Panc1 (cell line): ENCODE measurements around the gene CHST4. TPM values are rescaled to one million over a fixed set of nuclear protein-coding genes. Genes with fewer than 3 reads are reported as not detected.

Experiments
- ATAC-seq: fragments of 200-7000 bp; cut with Tn5 transposase; 2 replicates; pipeline ENCODE4 v1.9.1; 2020; ENCODE audit warnings: mild to moderate bottlenecking, moderate library complexity
- BruUV-seq: library from RNA; stranded (reverse); fragments of 400-500 nt; replicated peaks from 2 replicates; lab custom pipeline; 2021; lab: Mats Ljungman, UMichigan
- CTCF ChIA-PET: fragments of 300-600 bp; sonication (Branson Sonifier 250); formaldehyde crosslinking; loops from one replicate; lab custom pipeline; 2022; ENCODE audit warnings: antibody characterized with exemption; lab: Charles Lee
- POLR2A ChIA-PET: fragments of 300-600 bp; sonication (Branson Sonifier 250); formaldehyde crosslinking; loops from one replicate; lab custom pipeline; 2022; ENCODE audit warnings: antibody characterized with exemption; lab: Charles Lee
- DNase-seq: peaks from one replicate; pipeline ENCODE4 v3.0.0-alpha.2; 2010; ENCODE audit warnings: low read depth, low spot score
- H3K27ac ChIP-seq: 2 replicates; pipeline ENCODE4 v1.5.1; 2011; ENCODE audit warnings: mild to moderate bottlenecking, low read length, inconsistent platforms
- H3K27me3 ChIP-seq: fragments of 200-500 bp; sonication (Bioruptor generic); 2 replicates; pipeline ENCODE4 v1.6.0; 2014; ENCODE audit warnings: low read length, inconsistent platforms; ENCODE audit not compliant: control insufficient read depth, insufficient read depth
- H3K36me3 ChIP-seq: fragments of 200-500 bp; sonication (Bioruptor generic); 2 replicates; pipeline ENCODE4 v1.5.1; 2014; ENCODE audit warnings: inconsistent platforms, mild to moderate bottlenecking, low read length, moderate library complexity; ENCODE audit not compliant: control insufficient read depth, insufficient read depth
- H3K4me1 ChIP-seq: 2 replicates; pipeline ENCODE4 v1.5.1; 2011; ENCODE audit warnings: inconsistent platforms, mild to moderate bottlenecking, low read length, moderate library complexity; ENCODE audit not compliant: control insufficient read depth, insufficient read depth
- H3K4me3 ChIP-seq, 2 experiments: 2 replicates each; pipeline ENCODE4 v1.5.1; 2011 to 2012; ENCODE audit warnings: low read depth in 2 of 2, low read length in 2 of 2, mild to moderate bottlenecking in 2 of 2, inconsistent platforms in 1 of 2, moderate library complexity in 1 of 2
- H3K9me3 ChIP-seq: fragments of 200-500 bp; sonication (Bioruptor generic); 2 replicates; pipeline ENCODE4 v1.5.1; 2014; ENCODE audit warnings: low read depth, mild to moderate bottlenecking, inconsistent platforms, low read length, moderate library complexity; ENCODE audit not compliant: control insufficient read depth, insufficient read depth
- POLR2AphosphoS5 ChIP-seq: IDR thresholded peaks from 2 replicates; pipeline ENCODE4 v1.6.1; 2012; ENCODE audit warnings: mild to moderate bottlenecking, low read depth, low read length, moderate library complexity
- SIN3A ChIP-seq: IDR thresholded peaks from 2 replicates; pipeline ENCODE4 v1.6.1; 2012; ENCODE audit warnings: low read depth, mild to moderate bottlenecking, low read length, moderate library complexity, borderline replicate concordance; ENCODE audit not compliant: insufficient read depth
- TCF7L2 ChIP-seq: IDR thresholded peaks from 2 replicates; pipeline ENCODE4 v1.6.1; 2011; ENCODE audit warnings: mild to moderate bottlenecking, low read depth, low read length, inconsistent platforms
- in situ Hi-C: cut with HindIII; loops from 2 replicates; pipeline ENCODE4 v1.10.0; 2016; ENCODE audit warnings: low sequenced_read_pairs, low pct_unique_long_range_greater_than_20kb
- intact Hi-C: fragments of 100-400 bp; cut with micrococcal nuclease; formaldehyde crosslinking; loops from one replicate; pipeline ENCODE4 v1.10.0; 2022; ENCODE audit not compliant: unreplicated experiment
- total RNA-seq: library from RNA; stranded (reverse); gene quantifications from one replicate; pipeline ENCODE4 v1.2.1, GENCODE V29; 2021; ENCODE audit not compliant: unreplicated experiment
- TF ChIP-seq, protein P1 (sequence below): fragments of 450-650 bp; IDR thresholded peaks from 2 replicates; pipeline ENCODE4 v1.5.1; 2017; ENCODE audit warnings: mild to moderate bottlenecking
- TF ChIP-seq, protein P2 (sequence below), 2 experiments: IDR thresholded peaks; 2 replicates each; pipeline ENCODE4 v1.6.1; 2011 to 2012; ENCODE audit warnings: low read depth in 2 of 2, control low read depth in 1 of 2, low read length in 1 of 2, mild to moderate bottlenecking in 1 of 2, moderate library complexity in 1 of 2; ENCODE audit not compliant: insufficient read depth in 1 of 2

Gene CHST4
- total RNA-seq, 1 experiment from 2014 or later: 1.1 TPM

DNA sequence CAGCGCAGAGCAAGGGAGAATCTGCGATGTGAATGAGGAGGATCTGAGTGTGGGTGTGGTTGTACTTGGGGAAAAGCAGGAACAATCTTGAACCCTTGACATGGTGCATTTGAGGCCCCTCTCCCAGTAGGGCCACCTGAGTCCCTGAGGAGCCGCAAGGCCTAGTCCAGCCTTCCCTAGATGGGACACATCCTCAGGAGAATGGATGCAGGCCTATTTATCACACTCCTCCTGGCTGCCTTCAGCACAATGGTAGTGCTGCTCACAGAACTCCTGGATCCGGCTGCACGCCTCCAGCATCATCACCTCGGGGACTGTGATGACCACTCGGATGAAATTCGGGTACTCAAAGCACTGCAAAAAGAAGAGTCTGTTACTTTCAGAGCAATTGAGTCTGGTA is 41.7 kb downstream of the CHST4 start:
- H3K27ac ChIP-seq: no peak overlapping the region
- H3K4me3 ChIP-seq: no peak overlapping the region
- DNase-seq (no peak), ATAC-seq (no peak)
- no peaks in the 10 kb centered on the region for H3K27me3 ChIP-seq
- no TSS peak for BruUV-seq
- H3K4me1 ChIP-seq: no peaks in the 10 kb centered on the region
- in situ Hi-C loops: no loop called here
- H3K9me3 ChIP-seq: no peaks in the 10 kb centered on the region
- no peak for TF ChIP-seq SIN3A
- no peak for TF ChIP-seq POLR2AphosphoS5
- TF ChIP-seq TCF7L2: no peak
- intact Hi-C loops: loop anchor here (5.0 kb wide), 1 partner anchor 44 kb away; no protein-coding TSS in a partner anchor
- no peaks in the 10 kb centered on the region; the same call in 1 of the 2 replicates for H3K36me3 ChIP-seq
- CTCF ChIA-PET: no interaction called here
- POLR2A ChIA-PET: no interaction called here

DNA sequence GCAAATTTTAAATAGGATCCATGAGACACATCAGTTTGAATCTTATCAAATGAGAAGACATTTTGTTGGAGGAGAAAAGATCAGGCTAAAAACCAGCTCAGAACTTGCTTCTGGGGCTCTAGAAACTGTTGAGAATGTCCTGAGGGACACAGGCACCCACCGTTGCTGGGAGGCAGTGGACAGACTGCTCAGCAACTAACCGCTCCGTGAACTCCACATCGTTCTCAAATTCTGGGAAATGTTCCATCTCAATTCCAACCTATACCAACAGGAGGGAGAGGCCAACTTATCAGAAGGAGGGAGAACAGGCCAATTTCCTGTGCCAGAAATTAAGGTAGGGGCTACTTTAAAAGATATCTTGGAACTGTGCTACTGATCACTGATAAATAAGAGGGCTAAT is 42.3 kb downstream of the CHST4 start:
- Histone ChIP-seq H3K27ac (no peak overlapping the region), H3K9me3 (no peaks in the 10 kb centered on the region), H3K4me3 (no peak overlapping the region), H3K36me3 (no peaks in the 10 kb centered on the region; the same call in 1 of the 2 replicates), H3K27me3 (no peaks in the 10 kb centered on the region), H3K4me1 (no peaks in the 10 kb centered on the region)
- ChIA-PET POLR2A (no interaction called here), CTCF (no interaction called here)
- intact Hi-C loops (loop anchor here (5.0 kb wide), 1 partner anchor 44 kb away; no protein-coding TSS in a partner anchor), in situ Hi-C loops (no loop called here)
- DNase-seq: no peak
- no peak for ATAC-seq
- BruUV-seq: no TSS peak
- no peak for TF ChIP-seq POLR2AphosphoS5
- TF ChIP-seq, protein P1, sequence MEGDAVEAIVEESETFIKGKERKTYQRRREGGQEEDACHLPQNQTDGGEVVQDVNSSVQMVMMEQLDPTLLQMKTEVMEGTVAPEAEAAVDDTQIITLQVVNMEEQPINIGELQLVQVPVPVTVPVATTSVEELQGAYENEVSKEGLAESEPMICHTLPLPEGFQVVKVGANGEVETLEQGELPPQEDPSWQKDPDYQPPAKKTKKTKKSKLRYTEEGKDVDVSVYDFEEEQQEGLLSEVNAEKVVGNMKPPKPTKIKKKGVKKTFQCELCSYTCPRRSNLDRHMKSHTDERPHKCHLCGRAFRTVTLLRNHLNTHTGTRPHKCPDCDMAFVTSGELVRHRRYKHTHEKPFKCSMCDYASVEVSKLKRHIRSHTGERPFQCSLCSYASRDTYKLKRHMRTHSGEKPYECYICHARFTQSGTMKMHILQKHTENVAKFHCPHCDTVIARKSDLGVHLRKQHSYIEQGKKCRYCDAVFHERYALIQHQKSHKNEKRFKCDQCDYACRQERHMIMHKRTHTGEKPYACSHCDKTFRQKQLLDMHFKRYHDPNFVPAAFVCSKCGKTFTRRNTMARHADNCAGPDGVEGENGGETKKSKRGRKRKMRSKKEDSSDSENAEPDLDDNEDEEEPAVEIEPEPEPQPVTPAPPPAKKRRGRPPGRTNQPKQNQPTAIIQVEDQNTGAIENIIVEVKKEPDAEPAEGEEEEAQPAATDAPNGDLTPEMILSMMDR: no peak
- TF ChIP-seq TCF7L2: no peak
- TF ChIP-seq, protein P2, sequence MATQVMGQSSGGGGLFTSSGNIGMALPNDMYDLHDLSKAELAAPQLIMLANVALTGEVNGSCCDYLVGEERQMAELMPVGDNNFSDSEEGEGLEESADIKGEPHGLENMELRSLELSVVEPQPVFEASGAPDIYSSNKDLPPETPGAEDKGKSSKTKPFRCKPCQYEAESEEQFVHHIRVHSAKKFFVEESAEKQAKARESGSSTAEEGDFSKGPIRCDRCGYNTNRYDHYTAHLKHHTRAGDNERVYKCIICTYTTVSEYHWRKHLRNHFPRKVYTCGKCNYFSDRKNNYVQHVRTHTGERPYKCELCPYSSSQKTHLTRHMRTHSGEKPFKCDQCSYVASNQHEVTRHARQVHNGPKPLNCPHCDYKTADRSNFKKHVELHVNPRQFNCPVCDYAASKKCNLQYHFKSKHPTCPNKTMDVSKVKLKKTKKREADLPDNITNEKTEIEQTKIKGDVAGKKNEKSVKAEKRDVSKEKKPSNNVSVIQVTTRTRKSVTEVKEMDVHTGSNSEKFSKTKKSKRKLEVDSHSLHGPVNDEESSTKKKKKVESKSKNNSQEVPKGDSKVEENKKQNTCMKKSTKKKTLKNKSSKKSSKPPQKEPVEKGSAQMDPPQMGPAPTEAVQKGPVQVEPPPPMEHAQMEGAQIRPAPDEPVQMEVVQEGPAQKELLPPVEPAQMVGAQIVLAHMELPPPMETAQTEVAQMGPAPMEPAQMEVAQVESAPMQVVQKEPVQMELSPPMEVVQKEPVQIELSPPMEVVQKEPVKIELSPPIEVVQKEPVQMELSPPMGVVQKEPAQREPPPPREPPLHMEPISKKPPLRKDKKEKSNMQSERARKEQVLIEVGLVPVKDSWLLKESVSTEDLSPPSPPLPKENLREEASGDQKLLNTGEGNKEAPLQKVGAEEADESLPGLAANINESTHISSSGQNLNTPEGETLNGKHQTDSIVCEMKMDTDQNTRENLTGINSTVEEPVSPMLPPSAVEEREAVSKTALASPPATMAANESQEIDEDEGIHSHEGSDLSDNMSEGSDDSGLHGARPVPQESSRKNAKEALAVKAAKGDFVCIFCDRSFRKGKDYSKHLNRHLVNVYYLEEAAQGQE (IDR thresholded peaks at IDR 0.05; ENCODE audit: insufficient read depth in 1 of 2, low read depth in 2 of 2, low read length in 1 of 2): no peak
- no peak for TF ChIP-seq SIN3A

DNA sequence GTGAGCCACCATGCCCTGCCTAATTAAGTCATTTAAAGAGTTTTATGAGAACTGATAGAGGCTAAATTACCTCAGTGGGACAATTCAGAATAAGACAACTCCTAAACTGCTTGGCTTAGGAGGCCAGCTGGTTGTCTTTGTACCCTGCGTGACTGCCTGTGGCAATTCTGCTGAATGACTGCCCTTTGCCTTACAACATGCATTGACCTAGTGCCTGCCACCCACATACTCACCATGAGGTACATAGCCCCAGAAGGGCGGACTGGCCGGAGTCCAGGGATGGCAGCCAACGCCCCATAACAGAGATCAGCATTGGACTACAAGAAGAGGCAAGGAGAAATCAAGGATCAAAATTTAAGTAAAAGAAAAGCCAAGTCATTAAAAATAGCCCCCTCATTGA is 43.4 kb downstream of the CHST4 start:
- H3K36me3 ChIP-seq: no peaks in the 10 kb centered on the region
- ChIA-PET POLR2A (no interaction called here), CTCF (no interaction called here)
- in situ Hi-C loops: no loop called here
- H3K4me1 ChIP-seq: no peaks in the 10 kb centered on the region
- intact Hi-C loops: loop anchor here (5.0 kb wide), 1 partner anchor 43 kb away; no protein-coding TSS in a partner anchor
- H3K27ac ChIP-seq: no peak overlapping the region
- no peaks in the 10 kb centered on the region for H3K9me3 ChIP-seq
- H3K27me3 ChIP-seq: no peaks in the 10 kb centered on the region
- TF ChIP-seq SIN3A (no peak), TCF7L2 (no peak), POLR2AphosphoS5 (no peak)
- TF ChIP-seq, protein P2 (IDR thresholded peaks at IDR 0.05; ENCODE audit: insufficient read depth in 1 of 2, low read depth in 2 of 2, low read length in 1 of 2): no peak
- TF ChIP-seq, protein P1: no peak
- BruUV-seq: no TSS peak
- H3K4me3 ChIP-seq: no peak overlapping the region
- no peak for ATAC-seq
- no peak for DNase-seq
